Right lobe of liver (tissue), 4 donors: ENCODE measurements around the gene JAKMIP1.

Source experiments
- CTCF ChIP-seq, 4 donors: fragments of 200-600 bp in 3 of 4; fragments of 450-650 bp in 1 of 4; IDR thresholded peaks; one replicate each; pipeline versions ENCODE4 v1.5.1 to v1.8.0; 2016 to 2022; ENCODE audit warnings: antibody characterized with exemption in 4 of 4, mild to moderate bottlenecking in 2 of 4
- POLR2A ChIP-seq: fragments of 450-650 bp; IDR thresholded peaks from one replicate; pipeline ENCODE4 v1.6.1; 2017; ENCODE audit warnings: antibody characterized with exemption, mild to moderate bottlenecking
- donor health status: DM: no; HTN: no; CAD: no.
- donor health status: DM: no; HTN: no; CAD: no.
- donor health status: DM: no; HTN: yes; CAD: no.

GRCh38 chr4:6001680-6002491 lies 198.5 kb downstream of the JAKMIP1 start:
- no peak for TF ChIP-seq CTCF (IDR thresholded peaks at IDR 0.05)
- no peak for TF ChIP-seq POLR2A
